PC-9 (cell line): ENCODE results near the gene RTKN. TPM values are rescaled to one million over a fixed set of nuclear protein-coding genes. Genes with fewer than 3 reads are reported as not detected.

Experiments
- BruUV-seq: library from RNA; stranded (reverse); fragments of 400-500 nt; replicated peaks from 2 replicates; lab custom pipeline; 2021; lab: Mats Ljungman, UMichigan
- CTCF ChIA-PET: fragments of 300-600 bp; sonication (Branson Sonifier 250); formaldehyde crosslinking; loops from one replicate; lab custom pipeline; 2022; ENCODE audit warnings: antibody characterized with exemption; lab: Charles Lee
- POLR2A ChIA-PET: fragments of 300-600 bp; sonication (Branson Sonifier 250); formaldehyde crosslinking; loops from one replicate; lab custom pipeline; 2022; ENCODE audit warnings: antibody characterized with exemption; ENCODE audit not compliant: unreplicated experiment; lab: Charles Lee
- DNase-seq, 2 experiments: peaks; one replicate each; pipeline versions ENCODE4 v3.0.0 to v3.0.0-alpha.2; 2015 to 2022; ENCODE audit warnings: mixed read lengths in 1 of 2
- H2AFZ ChIP-seq: fragments of 200-600 bp; sonication (generic); 2 replicates; pipeline ENCODE4 v1.8.1; 2017; ENCODE audit warnings: antibody characterized with exemption
- H3F3A ChIP-seq: fragments of 200-600 bp; sonication (generic); 2 replicates; pipeline ENCODE4 v1.8.1; 2017; ENCODE audit warnings: antibody characterized with exemption, mild to moderate bottlenecking, low read depth; ENCODE audit not compliant: insufficient read depth
- H3K27ac ChIP-seq: fragments of 200-600 bp; sonication (generic); 2 replicates; pipeline ENCODE4 v1.6.1; 2016; ENCODE audit warnings: mixed run types
- H3K27me3 ChIP-seq: fragments of 200-600 bp; sonication (generic); 2 replicates; pipeline ENCODE4 v1.6.1; 2016; ENCODE audit warnings: low read depth, mixed run types; ENCODE audit not compliant: insufficient read depth
- H3K36me3 ChIP-seq: fragments of 200-600 bp; sonication (generic); 2 replicates; pipeline ENCODE4 v1.6.1; 2016; ENCODE audit warnings: low read depth, mixed run types
- H3K4me1 ChIP-seq: fragments of 200-600 bp; sonication (generic); replicated peaks from 2 replicates; pipeline ENCODE4 v1.6.1; 2016; ENCODE audit warnings: mixed run types; ENCODE audit not compliant: insufficient read depth
- H3K4me2 ChIP-seq: fragments of 200-600 bp; sonication (generic); 2 replicates; pipeline ENCODE4 v1.6.1; 2017; ENCODE audit warnings: mixed run types
- H3K4me3 ChIP-seq: fragments of 200-600 bp; sonication (generic); 2 replicates; pipeline ENCODE4 v1.6.1; 2016; ENCODE audit warnings: mixed run types
- H3K79me2 ChIP-seq: fragments of 200-600 bp; sonication (generic); 2 replicates; pipeline ENCODE4 v1.6.1; 2017; ENCODE audit warnings: low read depth, mixed run types
- H3K9me2 ChIP-seq: fragments of 200-600 bp; sonication (generic); 2 replicates; pipeline ENCODE4 v1.8.1; 2017; ENCODE audit warnings: mild to moderate bottlenecking; ENCODE audit not compliant: insufficient read depth
- H3K9me3 ChIP-seq: fragments of 200-600 bp; sonication (generic); 2 replicates; pipeline ENCODE4 v1.8.1; 2016; ENCODE audit warnings: low read depth; ENCODE audit not compliant: insufficient read depth
- H4K20me1 ChIP-seq: fragments of 200-600 bp; sonication (generic); 2 replicates; pipeline ENCODE4 v1.8.1; 2017; ENCODE audit not compliant: insufficient read depth
- EZH2 ChIP-seq: fragments of 200-600 bp; sonication (generic); IDR thresholded peaks from 2 replicates; pipeline ENCODE4 v1.8.0; 2017; ENCODE audit warnings: antibody characterized with exemption, low read depth
- intact Hi-C: fragments of 100-400 bp; cut with micrococcal nuclease; formaldehyde crosslinking; loops from one replicate; pipeline ENCODE4 v1.10.0; 2022; ENCODE audit not compliant: unreplicated experiment
- total RNA-seq: library from RNA; stranded (reverse); gene quantifications from 2 replicates; pipeline ENCODE4 v1.2.3, GENCODE V29; 2021
- TF ChIP-seq, protein P1 (sequence below): fragments of 200-600 bp; sonication (generic); conservative IDR thresholded peaks from 2 replicates; pipeline ENCODE4 v1.6.1; 2017; ENCODE audit warnings: mixed run types, antibody characterized with exemption, mild to moderate bottlenecking, moderate library complexity

RTKN gene
- total RNA-seq, 1 experiment from 2014 or later = 58.9 TPM

DNA sequence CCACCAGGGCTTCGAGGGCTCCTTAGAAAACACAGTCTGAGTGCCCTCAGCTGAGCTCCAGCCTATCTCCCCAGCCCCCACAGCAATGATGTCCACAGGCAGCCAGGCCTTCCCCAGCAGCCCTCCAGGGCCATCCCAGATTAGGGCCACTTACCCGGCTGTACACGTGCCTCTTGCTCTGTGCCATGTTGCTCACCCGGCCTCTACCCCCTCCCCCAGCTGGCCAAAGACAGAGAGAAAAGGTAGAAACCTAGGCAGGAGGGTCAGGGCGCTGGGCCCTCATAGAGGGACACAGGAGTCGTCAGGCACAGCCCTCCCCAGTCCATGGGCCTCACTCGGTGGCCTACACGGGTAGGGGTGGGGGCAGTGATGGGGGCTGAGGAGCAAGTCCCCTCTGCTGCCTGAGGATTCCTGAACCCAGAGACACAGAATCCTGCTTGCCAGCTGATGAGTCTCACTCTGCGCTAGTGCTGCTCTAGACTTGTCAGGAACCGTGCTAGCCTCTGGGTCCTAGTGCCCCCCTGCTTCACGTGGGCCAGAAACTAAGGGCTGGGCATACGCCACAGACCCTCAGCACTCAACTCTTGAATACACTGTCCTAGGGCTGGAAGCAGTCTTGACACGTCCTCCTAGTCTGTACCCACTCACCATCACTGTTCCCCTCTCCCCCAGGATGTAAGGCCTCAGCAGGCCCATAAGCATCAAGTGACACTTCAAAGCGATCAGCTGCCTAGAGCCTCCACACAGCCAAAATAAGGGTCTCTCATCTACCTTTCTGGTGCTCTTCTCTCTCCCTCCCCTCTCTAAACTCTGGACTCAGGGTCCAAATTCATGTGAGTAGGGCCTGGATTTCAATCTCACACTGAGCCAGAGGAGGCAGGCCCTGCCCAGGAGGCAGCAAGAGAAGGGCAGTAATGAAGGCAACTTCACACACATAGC is 61.6 kb downstream of the RTKN start, which contains the start of gene DCTN1:
DCTN1 (minus strand) TSS at position 461 of the 939 bp plus-strand sequence; CDS start at position 187, 274 bp downstream.
- no peaks in the 10 kb centered on the region for H3K4me1 ChIP-seq
- no peak within 1 kb of the TSS for H3K4me2 ChIP-seq
- no TSS peak for BruUV-seq
- no peak within 1 kb of the TSS for H3K27ac ChIP-seq
- H3K9me3 ChIP-seq = no peaks in the 10 kb centered on the region
- TF ChIP-seq, protein P1, sequence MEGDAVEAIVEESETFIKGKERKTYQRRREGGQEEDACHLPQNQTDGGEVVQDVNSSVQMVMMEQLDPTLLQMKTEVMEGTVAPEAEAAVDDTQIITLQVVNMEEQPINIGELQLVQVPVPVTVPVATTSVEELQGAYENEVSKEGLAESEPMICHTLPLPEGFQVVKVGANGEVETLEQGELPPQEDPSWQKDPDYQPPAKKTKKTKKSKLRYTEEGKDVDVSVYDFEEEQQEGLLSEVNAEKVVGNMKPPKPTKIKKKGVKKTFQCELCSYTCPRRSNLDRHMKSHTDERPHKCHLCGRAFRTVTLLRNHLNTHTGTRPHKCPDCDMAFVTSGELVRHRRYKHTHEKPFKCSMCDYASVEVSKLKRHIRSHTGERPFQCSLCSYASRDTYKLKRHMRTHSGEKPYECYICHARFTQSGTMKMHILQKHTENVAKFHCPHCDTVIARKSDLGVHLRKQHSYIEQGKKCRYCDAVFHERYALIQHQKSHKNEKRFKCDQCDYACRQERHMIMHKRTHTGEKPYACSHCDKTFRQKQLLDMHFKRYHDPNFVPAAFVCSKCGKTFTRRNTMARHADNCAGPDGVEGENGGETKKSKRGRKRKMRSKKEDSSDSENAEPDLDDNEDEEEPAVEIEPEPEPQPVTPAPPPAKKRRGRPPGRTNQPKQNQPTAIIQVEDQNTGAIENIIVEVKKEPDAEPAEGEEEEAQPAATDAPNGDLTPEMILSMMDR = no peak
- no peak for TF ChIP-seq EZH2
- ChIA-PET CTCF (no interaction called here), POLR2A (no interaction called here)
- H3K4me3 ChIP-seq = no peak within 1 kb of the TSS
- no peak for DNase-seq
- peaks cover 20% of the 10 kb centered on the region for H4K20me1 ChIP-seq
- H2AFZ ChIP-seq = no peak within 1 kb of the TSS
- no peaks in the 10 kb centered on the region for H3K27me3 ChIP-seq
- peaks cover 22% of the 10 kb centered on the region for H3K79me2 ChIP-seq
- H3K9me2 ChIP-seq = no peaks in the 10 kb centered on the region
- intact Hi-C loops = no loop called here
- H3F3A ChIP-seq = no peaks in the 10 kb centered on the region
- peaks cover 13% of the 10 kb centered on the region; the same call in 1 of the 2 replicates for H3K36me3 ChIP-seq

DNA sequence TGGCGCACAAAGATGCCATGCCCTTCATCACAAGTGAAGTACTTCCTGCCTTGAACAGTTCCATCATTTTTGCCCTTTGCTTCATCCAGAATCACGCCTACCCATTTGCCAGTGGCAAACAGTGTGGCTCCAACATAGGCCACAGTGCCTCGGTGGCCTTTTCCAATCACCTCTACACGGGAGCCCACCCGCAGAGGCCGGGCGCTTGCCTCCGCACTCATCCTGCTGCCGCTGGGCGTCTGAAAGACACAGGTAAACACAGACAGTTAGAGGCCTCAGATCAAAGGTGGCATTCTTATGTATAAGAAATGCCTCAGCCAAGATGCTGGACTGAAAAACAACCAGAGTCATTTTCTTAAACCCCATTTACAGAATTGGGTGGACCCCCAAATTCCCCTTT is 63.7 kb downstream of the RTKN start:
- Histone ChIP-seq H3K9me3 (no peaks in the 10 kb centered on the region), H3K27ac (no peak overlapping the region), H3K9me2 (no peaks in the 10 kb centered on the region), H3K4me3 (no peak overlapping the region), H4K20me1 (peaks cover 16% of the 10 kb centered on the region), H3K4me1 (no peaks in the 10 kb centered on the region), H2AFZ (no peak overlapping the region), H3K4me2 (no peak overlapping the region), H3K79me2 (peaks cover 18% of the 10 kb centered on the region), H3K27me3 (no peaks in the 10 kb centered on the region), H3F3A (no peaks in the 10 kb centered on the region), H3K36me3 (peaks cover 6% of the 10 kb centered on the region; the same call in 1 of the 2 replicates)
- POLR2A ChIA-PET = no interaction called here
- DNase-seq = no peak
- intact Hi-C loops = no loop called here
- TF ChIP-seq, protein P1 = no peak
- TF ChIP-seq EZH2 = no peak
- CTCF ChIA-PET = no interaction called here
- no TSS peak for BruUV-seq

DNA sequence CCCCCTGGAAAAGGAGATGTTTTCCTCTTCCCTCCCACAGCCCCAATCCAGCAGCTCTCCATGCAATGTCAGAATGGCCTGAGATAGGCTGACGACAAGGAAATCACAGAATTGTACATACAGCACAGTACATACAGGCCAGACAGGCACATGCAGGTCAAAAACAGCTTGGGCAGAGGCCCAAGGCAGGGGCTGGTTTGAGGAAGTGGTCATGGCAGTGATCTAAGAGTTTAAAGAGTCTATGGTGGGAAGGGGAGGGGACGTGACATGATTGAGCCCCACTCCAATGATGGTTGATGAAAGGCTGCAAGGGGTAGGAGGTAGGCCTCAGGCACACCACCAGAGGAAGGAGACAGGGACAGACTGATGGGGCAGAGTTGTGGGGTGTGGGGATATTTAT is 65.9 kb downstream of the RTKN start:
- BruUV-seq = no TSS peak
- Histone ChIP-seq H3F3A (no peaks in the 10 kb centered on the region), H3K4me1 (no peaks in the 10 kb centered on the region), H3K4me3 (no peak overlapping the region), H3K9me3 (no peaks in the 10 kb centered on the region), H3K79me2 (peaks cover 6% of the 10 kb centered on the region), H3K36me3 (peaks cover 6% of the 10 kb centered on the region; the same call in 1 of the 2 replicates), H2AFZ (no peak overlapping the region), H3K27ac (no peak overlapping the region), H3K27me3 (no peaks in the 10 kb centered on the region), H3K9me2 (no peaks in the 10 kb centered on the region), H4K20me1 (peaks cover 8% of the 10 kb centered on the region), H3K4me2 (no peak overlapping the region)
- TF ChIP-seq, protein P1 = no peak
- no peak for TF ChIP-seq EZH2
- intact Hi-C loops = no loop called here
- POLR2A ChIA-PET = interaction anchor here (0.5 kb wide), 1 partner anchor 403 kb away, joined by 3 read pairs; no protein-coding TSS in a partner anchor
- CTCF ChIA-PET = no interaction called here
- no peak for DNase-seq

Other genes starting within 250 kb of the RTKN start
- 192 and 197 TPM in 2 replicates for gene MTHFD2, start 243.3 kb downstream of the RTKN start, total RNA-seq
- 1.2 TPM in 1 of 2 replicates, not detected in the other for gene SLC4A5, start 98.5 kb downstream of the RTKN start, total RNA-seq
- gene DCTN1, start 61.6 kb downstream of the RTKN start, total RNA-seq = 130 and 147 TPM in 2 replicates
- 9.8 and 12.0 TPM in 2 replicates for gene C2orf81, start 20.3 kb downstream of the RTKN start, total RNA-seq
- gene WDR54, start 20.2 kb downstream of the RTKN start, total RNA-seq = 46.7 and 53.0 TPM in 2 replicates
- 32.5 and 34.2 TPM in 2 replicates for gene INO80B, start 13.2 kb upstream of the RTKN start, total RNA-seq
- 68.0 and 74.7 TPM in 2 replicates for gene WBP1, start 16.5 kb upstream of the RTKN start, total RNA-seq
- 70.5 and 88.8 TPM in 2 replicates for gene MOGS, start 23.4 kb upstream of the RTKN start, total RNA-seq
- 42.9 and 51.1 TPM in 2 replicates for gene MRPL53, start 30.7 kb upstream of the RTKN start, total RNA-seq
- gene CCDC142, start 41.1 kb upstream of the RTKN start, total RNA-seq = 16.8 and 19.8 TPM in 2 replicates
- gene TTC31, start 41.1 kb upstream of the RTKN start, total RNA-seq = 20.1 and 21.8 TPM in 2 replicates
- gene LBX2, start 57.7 kb upstream of the RTKN start, total RNA-seq = 0.76 and 2.0 TPM in 2 replicates
- 24.9 and 31.3 TPM in 2 replicates for gene PCGF1, start 65.8 kb upstream of the RTKN start, total RNA-seq
- 3.1 and 3.8 TPM in 2 replicates for gene TLX2, start 72.5 kb upstream of the RTKN start, total RNA-seq
- gene DQX1, start 84.3 kb upstream of the RTKN start, total RNA-seq = 1.3 and 1.7 TPM in 2 replicates
- 79.2 and 84.0 TPM in 2 replicates for gene AUP1, start 87.8 kb upstream of the RTKN start, total RNA-seq
- 23.2 and 23.5 TPM in 2 replicates for gene HTRA2, start 88.0 kb upstream of the RTKN start, total RNA-seq
- gene LOXL3, start 112.0 kb upstream of the RTKN start, total RNA-seq = 3.1 and 5.0 TPM in 2 replicates
- gene DOK1, start 112.8 kb upstream of the RTKN start, total RNA-seq = 15.0 and 27.8 TPM in 2 replicates
- 4.5 and 7.7 TPM in 2 replicates for gene M1AP, start 206.4 kb upstream of the RTKN start, total RNA-seq
- gene SEMA4F, start 212.3 kb upstream of the RTKN start, total RNA-seq = 10.6 and 12.3 TPM in 2 replicates